Measurements from ENCODE around the gene KCNMB4.
"Not testable (repeated sequence)": the region's sequence is repeated elsewhere in the genome, so short reads cannot be mapped to it uniquely, and the experiment has no call there.

Gene KCNMB4

DNA sequence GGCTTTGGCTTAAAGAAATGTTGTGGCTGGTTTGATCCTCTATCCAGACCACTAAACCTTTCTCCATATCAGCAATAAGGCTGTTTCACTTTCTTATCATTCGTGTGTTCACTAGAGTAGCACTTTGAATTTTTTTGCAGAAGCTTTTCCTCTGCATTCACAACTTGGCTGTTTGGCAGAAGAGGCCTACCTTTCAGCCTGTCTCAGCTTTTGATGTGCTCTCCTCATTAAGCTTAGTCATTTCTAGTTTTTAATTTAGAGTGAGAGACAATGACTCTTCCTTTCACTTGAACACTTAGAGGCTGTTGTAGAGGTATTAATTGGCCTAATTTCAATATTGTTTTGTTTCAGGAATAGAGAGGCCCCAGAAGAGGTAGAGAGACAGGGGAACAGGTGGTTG is 13.8 kb downstream of the KCNMB4 start:
- Histone ChIP-seq H3K4me3 (ENCODE audit: low read length) (no peak overlapping the region), H3K4me2 (ENCODE audit: low read length) (no peak overlapping the region), H3K4me1 (ENCODE audit: control insufficient read depth, insufficient read depth, low read length) (no peaks in the 10 kb centered on the region), H3K9ac (ENCODE audit: low read depth, low read length) (no peak overlapping the region), H3K36me3 (ENCODE audit: insufficient read depth, low read length) (no peaks in the 10 kb centered on the region), H3K27me3 (ENCODE audit: control insufficient read depth, insufficient read depth, low read length) (no peaks in the 10 kb centered on the region), H3K9me3 (replicated peaks; ENCODE audit: low read length) (peaks cover 3% of the 10 kb centered on the region)

DNA sequence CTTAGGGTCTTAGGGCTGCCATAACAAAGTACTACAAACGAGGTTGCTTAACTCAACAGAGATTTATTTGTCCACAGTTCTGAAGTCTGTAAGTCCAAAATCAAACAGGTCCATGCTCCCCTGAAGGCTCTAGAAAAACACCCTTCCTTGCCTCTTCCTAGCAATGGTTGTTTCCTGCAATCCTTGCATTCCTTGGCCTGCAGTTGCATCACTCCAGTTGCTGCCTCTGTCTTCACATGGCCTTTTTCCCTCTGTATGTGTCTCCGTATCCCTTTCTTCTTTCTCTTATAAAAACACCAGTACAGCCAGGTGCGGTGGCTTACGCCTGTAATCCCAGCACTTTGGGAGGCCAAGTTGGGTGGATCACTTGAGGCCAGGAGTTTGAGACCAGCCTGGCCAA is 17.4 kb downstream of the KCNMB4 start:
- H3K4me2 ChIP-seq (ENCODE audit: low read length), result no peak overlapping the region
- H3K9ac ChIP-seq (ENCODE audit: low read depth, low read length), result no peak overlapping the region
- H3K4me1 ChIP-seq (ENCODE audit: control insufficient read depth, insufficient read depth, low read length), result no peaks in the 10 kb centered on the region
- H3K4me3 ChIP-seq (ENCODE audit: low read length), result no peak overlapping the region
- peaks cover 3% of the 10 kb centered on the region for H3K9me3 ChIP-seq (replicated peaks; ENCODE audit: low read length)
- H3K27me3 ChIP-seq (ENCODE audit: control insufficient read depth, insufficient read depth, low read length), result no peaks in the 10 kb centered on the region
- H3K36me3 ChIP-seq (ENCODE audit: insufficient read depth, low read length), result no peaks in the 10 kb centered on the region

DNA sequence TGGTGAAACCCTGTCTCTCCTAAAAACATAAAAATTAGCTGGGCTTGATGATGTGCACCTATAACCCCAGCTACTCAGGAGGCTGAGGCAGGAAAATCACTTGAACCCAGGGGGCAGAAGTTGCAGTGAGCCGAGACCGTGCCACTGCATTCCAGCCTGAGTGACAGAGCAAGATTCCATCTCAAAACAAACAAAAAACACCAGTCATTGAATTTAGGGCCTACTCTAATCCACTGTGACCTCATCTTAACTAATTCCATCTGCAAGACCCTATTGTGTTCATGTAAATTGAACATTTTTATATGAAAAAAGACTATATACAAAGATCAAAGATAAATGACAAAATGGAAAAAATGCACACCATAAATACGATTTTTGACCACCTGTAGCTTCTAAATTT is 17.8 kb downstream of the KCNMB4 start:
- H3K9me3 ChIP-seq (replicated peaks; ENCODE audit: low read length), result peaks cover 2% of the 10 kb centered on the region
- H3K36me3 ChIP-seq (ENCODE audit: insufficient read depth, low read length), result no peaks in the 10 kb centered on the region

DNA sequence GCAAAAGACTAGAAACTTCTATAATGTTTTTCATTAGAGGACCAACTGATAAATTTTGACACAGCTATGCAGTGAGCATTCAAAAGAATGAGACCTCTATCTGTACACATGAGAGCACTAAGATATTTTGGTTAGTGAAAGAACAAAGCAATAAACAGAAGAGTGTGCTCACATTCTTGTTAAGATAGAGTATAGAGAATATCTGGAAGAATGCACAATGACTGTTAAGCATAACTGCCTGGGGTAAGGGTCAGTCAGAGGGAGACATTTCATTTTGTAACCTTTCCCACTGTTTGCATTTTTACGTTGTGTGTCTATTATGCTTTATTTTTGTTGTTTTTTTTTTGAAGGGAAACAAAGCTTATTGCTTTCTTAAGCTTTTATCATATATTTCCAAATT is 20.7 kb downstream of the KCNMB4 start:
- H3K27me3 ChIP-seq (ENCODE audit: control insufficient read depth, insufficient read depth, low read length), result no peaks in the 10 kb centered on the region
- no peaks in the 10 kb centered on the region for H3K4me1 ChIP-seq (ENCODE audit: control insufficient read depth, insufficient read depth, low read length)
- H3K36me3 ChIP-seq (ENCODE audit: insufficient read depth, low read length), result no peaks in the 10 kb centered on the region
- H3K4me2 ChIP-seq (ENCODE audit: low read length), result no peak overlapping the region
- no peak overlapping the region for H3K4me3 ChIP-seq (ENCODE audit: low read length)
- no peak overlapping the region for H3K9ac ChIP-seq (ENCODE audit: low read depth, low read length)
- H3K9me3 ChIP-seq (replicated peaks; ENCODE audit: low read length), result no peaks in the 10 kb centered on the region

More for the DNA sequence above, 17.8 kb downstream of the KCNMB4 start:
- Histone ChIP-seq H3K27me3 (ENCODE audit: control insufficient read depth, insufficient read depth, low read length) (no peaks in the 10 kb centered on the region), H3K4me1 (ENCODE audit: control insufficient read depth, insufficient read depth, low read length) (no peaks in the 10 kb centered on the region), H3K4me3 (ENCODE audit: low read length) (no peak overlapping the region), H3K4me2 (ENCODE audit: low read length) (no peak overlapping the region), H3K9ac (ENCODE audit: low read depth, low read length) (no peak overlapping the region)

DNA sequence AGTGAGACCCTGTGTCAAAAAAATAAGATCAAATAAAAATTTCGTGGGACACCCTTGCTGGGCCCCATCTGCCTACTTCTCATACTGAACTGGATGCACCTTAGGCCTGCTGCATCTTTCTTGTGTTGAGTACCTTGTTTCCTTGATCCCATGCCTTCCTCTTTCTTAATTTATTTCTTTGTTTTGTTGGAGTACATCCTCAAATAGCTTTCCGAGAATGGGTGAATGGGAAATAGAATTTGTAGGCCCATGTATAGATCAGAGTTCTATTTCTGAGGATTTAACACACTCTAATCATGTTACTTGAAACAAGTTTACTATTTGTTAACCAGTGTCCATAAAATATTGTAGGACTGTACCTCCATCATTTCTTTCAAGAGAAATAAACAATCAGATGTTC is 23.6 kb downstream of the KCNMB4 start:
- H3K9me3 ChIP-seq (replicated peaks; ENCODE audit: low read length), result no peaks in the 10 kb centered on the region
- H3K27me3 ChIP-seq (ENCODE audit: control insufficient read depth, insufficient read depth, low read length), result no peaks in the 10 kb centered on the region
- peaks cover 11% of the 10 kb centered on the region for H3K4me1 ChIP-seq (ENCODE audit: control insufficient read depth, insufficient read depth, low read length)
- no peak overlapping the region for H3K9ac ChIP-seq (ENCODE audit: low read depth, low read length)
- H3K4me3 ChIP-seq (ENCODE audit: low read length), result no peak overlapping the region
- no peaks in the 10 kb centered on the region for H3K36me3 ChIP-seq (ENCODE audit: insufficient read depth, low read length)
- no peak overlapping the region for H3K4me2 ChIP-seq (ENCODE audit: low read length)

DNA sequence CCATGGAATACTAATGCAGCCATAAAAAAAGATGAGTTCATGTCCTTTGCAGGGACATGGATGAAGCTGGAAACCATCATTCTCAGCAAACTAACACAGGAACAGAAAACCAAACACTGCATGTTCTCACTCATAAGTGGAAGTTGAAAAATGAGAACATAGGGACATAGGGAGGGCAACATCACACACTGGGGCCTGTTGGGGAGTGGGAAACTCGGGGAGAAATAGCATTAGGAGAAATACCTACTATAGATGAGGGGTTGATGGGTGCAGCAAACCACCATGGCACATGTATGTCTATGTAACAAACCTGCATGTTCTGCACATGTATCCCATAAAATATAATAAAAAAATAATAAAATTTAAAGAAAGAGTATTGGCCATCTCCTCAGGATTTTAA is 26.5 kb downstream of the KCNMB4 start:
- not testable (repeated sequence) for H3K4me2 ChIP-seq (ENCODE audit: low read length); H3K9ac ChIP-seq (ENCODE audit: low read depth, low read length); H3K27me3 ChIP-seq (ENCODE audit: control insufficient read depth, insufficient read depth, low read length); H3K9me3 ChIP-seq (replicated peaks; ENCODE audit: low read length); H3K4me3 ChIP-seq (ENCODE audit: low read length); H3K36me3 ChIP-seq (ENCODE audit: insufficient read depth, low read length)
- H3K4me1 ChIP-seq (ENCODE audit: control insufficient read depth, insufficient read depth, low read length), result peaks cover 11% of the 10 kb centered on the region

DNA sequence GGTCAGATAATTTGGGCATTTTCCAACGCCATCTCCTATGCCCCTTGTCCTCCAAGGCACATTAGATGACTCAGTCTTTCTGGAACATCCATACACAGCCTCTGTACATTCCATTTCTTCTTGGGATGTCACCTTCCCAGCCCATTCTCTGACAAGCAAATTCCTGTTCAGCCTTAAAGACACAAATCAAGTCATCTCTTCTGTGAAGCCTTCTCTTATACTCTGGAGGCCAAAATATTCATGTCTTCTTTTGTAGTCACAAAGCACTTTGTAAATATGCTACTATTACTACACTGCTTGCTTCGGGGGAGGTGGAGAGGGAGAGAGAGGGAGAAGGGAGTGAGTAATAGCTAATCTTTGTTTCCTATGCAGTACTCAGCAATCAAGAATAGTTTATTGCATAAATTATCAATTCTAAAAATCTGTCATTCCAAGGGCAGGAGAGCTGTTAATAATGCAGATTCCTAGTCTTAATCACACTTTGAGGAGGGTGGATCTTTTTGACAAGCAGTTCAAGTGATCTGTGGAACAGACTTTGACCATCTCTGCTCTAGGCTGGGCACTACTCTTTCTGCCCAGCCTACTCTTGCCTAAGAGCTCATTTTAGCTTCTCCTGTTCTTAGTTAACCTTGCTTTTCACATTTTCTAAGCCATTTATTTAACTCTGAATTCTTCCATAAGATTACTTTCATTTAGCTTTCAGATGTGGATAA is 27.9 kb downstream of the KCNMB4 start:
- Histone ChIP-seq H3K4me3 (ENCODE audit: low read length) (no peak overlapping the region), H3K36me3 (ENCODE audit: insufficient read depth, low read length) (no peaks in the 10 kb centered on the region), H3K9me3 (replicated peaks; ENCODE audit: low read length) (no peaks in the 10 kb centered on the region), H3K27me3 (ENCODE audit: control insufficient read depth, insufficient read depth, low read length) (no peaks in the 10 kb centered on the region), H3K4me1 (ENCODE audit: control insufficient read depth, insufficient read depth, low read length) (peaks cover 11% of the 10 kb centered on the region), H3K4me2 (ENCODE audit: low read length) (no peak overlapping the region), H3K9ac (ENCODE audit: low read depth, low read length) (no peak overlapping the region)

DNA sequence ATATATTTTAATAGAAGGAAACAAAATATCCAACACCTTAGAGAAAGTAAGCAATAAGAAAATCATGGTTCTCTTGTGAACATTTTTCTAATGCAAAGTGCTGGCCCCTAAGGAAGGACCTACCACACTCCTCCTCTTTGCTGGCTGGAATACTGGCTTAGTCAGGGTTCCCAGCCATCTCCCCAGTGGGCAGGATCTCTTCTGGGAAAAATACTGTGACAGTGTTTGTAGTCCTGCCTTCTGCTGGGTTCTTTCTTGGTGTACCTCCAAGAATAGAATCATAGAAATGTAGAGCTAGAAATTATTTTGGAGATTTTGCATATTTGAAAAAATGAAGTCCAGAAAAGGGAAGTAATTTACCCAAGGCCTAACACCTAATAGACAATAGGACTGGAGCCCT is 31.9 kb downstream of the KCNMB4 start:
- H3K36me3 ChIP-seq (ENCODE audit: insufficient read depth, low read length), result no peaks in the 10 kb centered on the region
- peaks cover 11% of the 10 kb centered on the region for H3K4me1 ChIP-seq (ENCODE audit: control insufficient read depth, insufficient read depth, low read length)
- H3K27me3 ChIP-seq (ENCODE audit: control insufficient read depth, insufficient read depth, low read length), result no peaks in the 10 kb centered on the region
- no peaks in the 10 kb centered on the region for H3K9me3 ChIP-seq (replicated peaks; ENCODE audit: low read length)
- H3K9ac ChIP-seq (ENCODE audit: low read depth, low read length), result no peak overlapping the region
- no peak overlapping the region for H3K4me2 ChIP-seq (ENCODE audit: low read length)
- H3K4me3 ChIP-seq (ENCODE audit: low read length), result no peak overlapping the region

DNA sequence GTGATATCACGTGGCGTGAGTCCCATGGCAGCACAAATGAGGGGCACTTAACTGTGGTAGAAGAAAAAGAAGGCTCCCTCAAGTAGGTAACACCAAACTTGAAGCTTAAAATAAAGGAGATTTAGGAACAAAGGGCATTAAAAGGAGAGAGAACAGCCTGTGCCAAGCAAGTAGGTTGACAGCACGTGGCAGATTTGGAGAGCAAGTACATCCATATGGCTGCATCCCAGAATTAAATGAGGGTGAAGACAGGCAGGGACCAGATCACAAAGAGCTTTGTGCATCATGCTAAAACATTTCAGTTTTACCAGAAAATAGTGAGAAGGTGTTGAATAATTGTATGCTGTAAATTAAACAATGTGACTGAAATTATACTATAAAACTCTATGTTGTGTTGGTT is 32.8 kb downstream of the KCNMB4 start:
- H3K4me1 ChIP-seq (ENCODE audit: control insufficient read depth, insufficient read depth, low read length), result peaks cover 6% of the 10 kb centered on the region
- no peaks in the 10 kb centered on the region for H3K27me3 ChIP-seq (ENCODE audit: control insufficient read depth, insufficient read depth, low read length)
- H3K4me2 ChIP-seq (ENCODE audit: low read length), result no peak overlapping the region
- no peaks in the 10 kb centered on the region for H3K36me3 ChIP-seq (ENCODE audit: insufficient read depth, low read length)
- H3K4me3 ChIP-seq (ENCODE audit: low read length), result no peak overlapping the region
- no peak overlapping the region for H3K9ac ChIP-seq (ENCODE audit: low read depth, low read length)
- H3K9me3 ChIP-seq (replicated peaks; ENCODE audit: low read length), result no peaks in the 10 kb centered on the region

DNA sequence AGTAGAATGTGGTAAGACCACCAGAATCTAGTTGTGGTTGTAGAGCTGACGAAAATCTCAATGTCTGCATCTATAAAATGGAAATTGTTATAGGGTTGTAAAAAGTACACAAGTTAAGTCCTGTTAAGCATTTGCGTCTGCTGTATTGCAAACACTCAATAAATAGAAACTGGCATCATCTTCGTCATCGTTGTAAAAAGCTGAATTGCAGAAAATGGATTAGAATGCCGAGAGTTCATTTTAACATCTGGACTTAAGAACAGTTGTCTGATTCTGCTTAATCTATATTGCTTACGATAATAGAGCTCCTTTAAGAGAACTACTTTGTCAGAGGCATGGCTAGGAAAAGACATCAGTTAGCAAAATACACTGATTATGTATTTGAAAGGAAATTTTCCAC is 33.2 kb downstream of the KCNMB4 start:
- Histone ChIP-seq H3K36me3 (ENCODE audit: insufficient read depth, low read length) (no peaks in the 10 kb centered on the region), H3K9me3 (replicated peaks; ENCODE audit: low read length) (no peaks in the 10 kb centered on the region), H3K27me3 (ENCODE audit: control insufficient read depth, insufficient read depth, low read length) (no peaks in the 10 kb centered on the region), H3K4me2 (ENCODE audit: low read length) (no peak overlapping the region), H3K4me3 (ENCODE audit: low read length) (no peak overlapping the region), H3K4me1 (ENCODE audit: control insufficient read depth, insufficient read depth, low read length) (peaks cover 1% of the 10 kb centered on the region), H3K9ac (ENCODE audit: low read depth, low read length) (no peak overlapping the region)

DNA sequence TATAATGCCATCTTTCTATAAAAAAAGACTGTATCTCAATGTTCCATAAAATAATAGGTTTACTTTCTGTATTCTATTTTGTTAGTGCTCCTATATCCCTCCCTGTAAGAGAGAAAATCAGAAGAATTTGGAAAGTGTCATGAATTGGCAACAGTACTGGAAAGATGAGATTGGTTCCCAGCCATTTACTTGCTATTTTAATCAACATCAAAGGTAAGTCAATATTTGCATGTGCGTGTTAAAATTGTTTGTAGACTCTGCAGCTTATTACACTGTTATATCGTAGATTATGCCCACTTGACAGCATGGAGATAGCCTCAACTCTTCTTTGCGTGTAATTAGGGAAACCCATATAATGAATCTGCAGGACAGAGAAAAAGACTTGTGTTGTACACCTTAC is 34.0 kb downstream of the KCNMB4 start:
- H3K4me1 ChIP-seq (ENCODE audit: control insufficient read depth, insufficient read depth, low read length), result no peaks in the 10 kb centered on the region

DNA sequence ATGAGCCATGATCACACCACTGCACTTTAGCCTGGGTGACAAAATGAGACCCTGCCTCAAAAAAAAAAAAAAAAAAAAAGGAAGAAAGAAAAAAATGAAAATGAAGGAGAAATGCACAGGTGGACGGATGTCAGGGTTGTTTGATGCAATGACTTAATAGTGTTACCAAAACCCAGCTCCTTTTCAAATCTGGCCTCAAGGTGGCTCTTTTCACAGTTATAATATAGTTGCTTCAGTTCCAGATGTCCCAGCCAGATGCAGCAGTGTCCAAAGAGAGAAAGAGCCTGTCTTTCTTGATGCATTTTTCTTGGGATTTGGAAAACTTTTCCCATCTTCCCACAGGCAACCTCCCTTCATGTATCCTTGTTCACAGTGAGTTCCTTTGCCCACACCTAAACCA is 36.5 kb downstream of the KCNMB4 start:
- H3K4me2 ChIP-seq (ENCODE audit: low read length), result no peak overlapping the region

More for the DNA sequence above, 34.0 kb downstream of the KCNMB4 start:
- H3K9me3 ChIP-seq (replicated peaks; ENCODE audit: low read length), result no peaks in the 10 kb centered on the region
- no peak overlapping the region for H3K9ac ChIP-seq (ENCODE audit: low read depth, low read length)
- no peak overlapping the region for H3K4me2 ChIP-seq (ENCODE audit: low read length)
- no peaks in the 10 kb centered on the region for H3K36me3 ChIP-seq (ENCODE audit: insufficient read depth, low read length)
- no peak overlapping the region for H3K4me3 ChIP-seq (ENCODE audit: low read length)
- no peaks in the 10 kb centered on the region for H3K27me3 ChIP-seq (ENCODE audit: control insufficient read depth, insufficient read depth, low read length)

More for the DNA sequence above, 36.5 kb downstream of the KCNMB4 start:
- no peak overlapping the region for H3K9ac ChIP-seq (ENCODE audit: low read depth, low read length)
- no peaks in the 10 kb centered on the region for H3K27me3 ChIP-seq (ENCODE audit: control insufficient read depth, insufficient read depth, low read length)
- no peaks in the 10 kb centered on the region for H3K9me3 ChIP-seq (replicated peaks; ENCODE audit: low read length)
- no peak overlapping the region for H3K4me3 ChIP-seq (ENCODE audit: low read length)
- no peaks in the 10 kb centered on the region for H3K36me3 ChIP-seq (ENCODE audit: insufficient read depth, low read length)
- H3K4me1 ChIP-seq (ENCODE audit: control insufficient read depth, insufficient read depth, low read length), result no peaks in the 10 kb centered on the region

Measured in skeletal muscle satellite cell (primary cell).